ENCODE data around the gene LDB3. TPM values are rescaled to one million over a fixed set of nuclear protein-coding genes. Genes with fewer than 3 reads are reported as not detected.

The LDB3 gene
- total and polyA plus RNA-seq, 5 donors from 2014 or later, result not detected

DNA sequence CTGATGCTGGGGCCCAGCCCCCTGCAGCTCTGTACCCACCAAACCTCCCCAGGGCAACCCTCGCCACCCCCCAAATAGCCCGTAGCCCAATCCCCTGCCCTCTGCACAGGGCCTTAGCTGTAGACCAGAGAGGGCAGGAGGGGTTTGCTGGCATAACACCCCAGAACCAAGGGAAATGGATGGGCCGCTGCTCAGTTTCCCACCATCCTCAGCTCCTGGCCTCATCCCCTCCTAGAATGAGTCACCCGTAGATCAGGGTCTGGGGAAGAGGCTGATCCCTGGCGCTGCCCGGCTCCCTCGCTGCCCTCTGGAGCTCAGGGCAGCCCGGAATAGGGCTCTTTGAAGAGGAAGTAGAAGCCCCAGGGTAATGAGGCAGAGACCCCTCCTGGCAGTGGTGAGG is 31.2 kb downstream of the LDB3 start:
- no peaks in the 10 kb centered on the region for H3K27me3 Mint-ChIP-seq
- no peak overlapping the region for H3K27ac ChIP-seq (ENCODE audit: insufficient read depth, low read length, poor library complexity, severe bottlenecking)
- no peak overlapping the region for H3K27ac Mint-ChIP-seq
- H3K9me3 ChIP-seq (ENCODE audit: control insufficient read depth in 2 of 2, low read length in 2 of 2), result no peaks in the 10 kb centered on the region
- no peak overlapping the region for H3K4me3 Mint-ChIP-seq
- no peaks in the 10 kb centered on the region for H3K36me3 ChIP-seq (ENCODE audit: control insufficient read depth, insufficient read depth, low read length)
- ATAC-seq (ENCODE audit: low read depth in 2 of 2), result no peak
- no peak overlapping the region for H3K4me3 ChIP-seq (ENCODE audit: low read depth, low read length)
- H3K9me3 Mint-ChIP-seq, result no peaks in the 10 kb centered on the region
- DNase-seq, result no peak
- no peaks in the 10 kb centered on the region for H3K4me1 ChIP-seq (ENCODE audit: control insufficient read depth, insufficient read depth, low read length, poor library complexity, severe bottlenecking)
- H3K36me3 Mint-ChIP-seq, result no peaks in the 10 kb centered on the region
- no peaks in the 10 kb centered on the region for H3K27me3 ChIP-seq (ENCODE audit: control insufficient read depth, insufficient read depth, low read length)
- H3K4me1 Mint-ChIP-seq, result no peaks in the 10 kb centered on the region

DNA sequence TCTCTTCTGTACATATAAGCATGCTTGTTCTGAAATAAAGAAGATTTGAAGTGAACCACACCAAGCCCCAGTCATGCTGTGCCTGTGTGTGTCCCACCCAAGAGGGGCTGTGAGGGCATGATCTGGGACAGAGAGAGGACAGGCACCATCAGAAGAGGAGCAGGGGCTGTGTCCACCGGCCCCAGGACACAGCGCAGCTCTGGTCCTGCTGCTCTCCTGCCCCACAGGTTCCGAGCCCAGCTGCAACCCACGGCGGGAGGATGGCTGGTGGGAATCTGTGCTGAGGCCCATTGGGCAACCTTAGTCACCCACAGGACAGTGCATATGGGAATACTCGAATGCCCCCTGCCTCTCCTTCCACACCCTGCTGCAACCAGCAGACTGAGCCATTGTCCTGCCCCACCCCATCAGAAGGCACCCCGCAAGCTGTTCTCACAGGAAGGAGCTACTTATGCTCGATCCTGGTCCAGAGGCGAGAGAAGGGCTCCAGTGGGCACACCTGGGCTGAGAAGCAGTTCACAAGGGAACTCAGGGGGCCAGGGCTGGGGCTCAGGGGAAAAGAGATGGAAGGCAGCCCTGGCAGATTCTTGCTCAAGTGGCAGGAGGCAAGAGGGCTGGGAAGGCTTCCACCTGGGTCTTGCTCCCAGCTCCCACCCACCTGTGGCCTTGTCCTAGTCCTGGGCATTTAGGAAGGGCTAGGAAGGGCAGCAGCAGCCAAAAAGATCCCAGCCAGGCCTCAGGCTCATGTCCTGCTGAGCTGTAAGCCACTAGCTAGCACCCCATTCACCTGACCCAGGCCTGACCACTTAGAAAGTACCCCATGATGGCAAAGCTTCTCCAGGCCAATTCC is 31.9 kb downstream of the LDB3 start:
- no peaks in the 10 kb centered on the region for H3K36me3 ChIP-seq (ENCODE audit: control insufficient read depth, insufficient read depth, low read length)
- Mint-ChIP-seq H3K36me3 (no peaks in the 10 kb centered on the region), H3K4me1 (no peaks in the 10 kb centered on the region), H3K4me3 (no peak overlapping the region), H3K9me3 (no peaks in the 10 kb centered on the region), H3K27me3 (no peaks in the 10 kb centered on the region), H3K27ac (no peak overlapping the region)
- no peak overlapping the region for H3K27ac ChIP-seq (ENCODE audit: insufficient read depth, low read length, poor library complexity, severe bottlenecking)
- H3K9me3 ChIP-seq (ENCODE audit: control insufficient read depth in 2 of 2, low read length in 2 of 2), result no peaks in the 10 kb centered on the region
- H3K4me3 ChIP-seq (ENCODE audit: low read depth, low read length), result no peak overlapping the region
- DNase-seq (no peak), ATAC-seq (ENCODE audit: low read depth in 2 of 2) (no peak)
- H3K4me1 ChIP-seq (ENCODE audit: control insufficient read depth, insufficient read depth, low read length, poor library complexity, severe bottlenecking), result no peaks in the 10 kb centered on the region
- H3K27me3 ChIP-seq (ENCODE audit: control insufficient read depth, insufficient read depth, low read length), result no peaks in the 10 kb centered on the region

DNA sequence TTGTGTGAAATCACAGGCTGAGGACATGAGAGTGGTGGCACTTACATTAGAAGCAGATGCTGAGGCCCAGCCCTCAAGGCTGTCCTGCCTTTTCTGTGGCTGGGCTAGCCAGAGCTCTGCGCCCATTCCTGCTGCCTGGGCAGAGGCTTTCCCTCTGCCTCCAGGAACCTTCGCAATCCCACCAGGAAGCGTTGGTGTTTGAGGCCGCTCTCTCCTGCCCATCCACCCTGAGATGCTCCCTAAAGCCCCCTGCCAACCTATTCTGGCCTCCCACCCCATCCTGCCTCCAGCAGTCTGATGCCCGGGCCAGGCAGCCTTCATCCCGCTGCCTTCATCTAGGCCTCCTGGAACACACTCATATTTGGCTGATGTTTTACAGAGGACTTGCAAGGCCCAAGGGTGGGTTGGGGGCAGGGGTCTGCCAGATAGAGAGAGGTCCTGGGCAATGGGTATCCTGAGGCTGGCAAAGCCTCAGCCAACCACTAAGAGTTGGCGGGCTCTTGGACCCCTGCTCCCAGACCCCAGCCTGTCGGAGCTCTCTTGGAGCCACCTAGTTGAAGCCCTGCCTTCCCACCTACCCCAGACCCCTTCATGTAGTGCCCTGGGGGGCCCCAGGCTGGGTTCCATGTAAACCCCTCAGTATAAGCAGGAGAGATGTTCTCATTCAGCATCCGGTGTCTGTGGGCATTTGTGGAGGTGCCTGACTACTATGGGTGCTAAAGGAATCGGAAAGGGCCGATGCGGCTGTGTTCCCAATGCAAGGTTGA is 32.7 kb downstream of the LDB3 start:
- no peaks in the 10 kb centered on the region for H3K36me3 ChIP-seq (ENCODE audit: control insufficient read depth, insufficient read depth, low read length)
- no peak overlapping the region for H3K27ac ChIP-seq (ENCODE audit: insufficient read depth, low read length, poor library complexity, severe bottlenecking)
- Mint-ChIP-seq H3K27ac (peak overlapping the region in 1 of 3 donors; percentile 46), H3K4me3 (no peak overlapping the region), H3K4me1 (no peaks in the 10 kb centered on the region), H3K27me3 (no peaks in the 10 kb centered on the region), H3K9me3 (no peaks in the 10 kb centered on the region), H3K36me3 (no peaks in the 10 kb centered on the region)
- no peaks in the 10 kb centered on the region for H3K4me1 ChIP-seq (ENCODE audit: control insufficient read depth, insufficient read depth, low read length, poor library complexity, severe bottlenecking)
- DNase-seq (no peak), ATAC-seq (ENCODE audit: low read depth in 2 of 2) (no peak)
- no peaks in the 10 kb centered on the region for H3K9me3 ChIP-seq (ENCODE audit: control insufficient read depth in 2 of 2, low read length in 2 of 2)
- no peak overlapping the region for H3K4me3 ChIP-seq (ENCODE audit: low read depth, low read length)
- H3K27me3 ChIP-seq (ENCODE audit: control insufficient read depth, insufficient read depth, low read length), result no peaks in the 10 kb centered on the region

DNA sequence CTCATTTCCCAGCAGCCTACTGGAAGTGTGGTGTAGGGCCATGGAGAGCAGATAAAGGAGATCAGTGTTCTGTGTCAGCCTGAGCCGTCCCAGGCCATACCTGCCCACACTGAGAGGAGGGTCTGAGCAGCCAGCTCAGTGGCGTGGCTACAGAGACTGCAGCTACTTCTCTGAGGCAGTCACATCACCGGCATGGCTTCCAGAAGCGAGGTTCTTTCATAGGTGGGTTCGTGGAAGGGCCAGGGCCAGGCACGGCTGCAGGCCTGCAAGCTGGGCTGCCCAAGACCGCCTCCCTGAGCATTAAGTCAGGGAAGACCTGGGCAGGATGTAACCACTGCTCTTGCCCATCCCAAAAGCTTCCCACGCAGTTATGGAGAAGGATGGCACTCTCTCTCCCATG is 34.9 kb downstream of the LDB3 start:
- Histone ChIP-seq H3K4me3 (ENCODE audit: low read depth, low read length) (no peak overlapping the region), H3K36me3 (ENCODE audit: control insufficient read depth, insufficient read depth, low read length) (no peaks in the 10 kb centered on the region), H3K27me3 (ENCODE audit: control insufficient read depth, insufficient read depth, low read length) (no peaks in the 10 kb centered on the region), H3K9me3 (ENCODE audit: control insufficient read depth in 2 of 2, low read length in 2 of 2) (no peaks in the 10 kb centered on the region), H3K27ac (ENCODE audit: insufficient read depth, low read length, poor library complexity, severe bottlenecking) (no peak overlapping the region), H3K4me1 (ENCODE audit: control insufficient read depth, insufficient read depth, low read length, poor library complexity, severe bottlenecking) (no peaks in the 10 kb centered on the region)
- Mint-ChIP-seq H3K4me1 (peaks cover 0 to 2% (median 0%) of the 10 kb centered on the region in 4 donors), H3K4me3 (no peak overlapping the region), H3K27me3 (no peaks in the 10 kb centered on the region), H3K36me3 (no peaks in the 10 kb centered on the region), H3K9me3 (no peaks in the 10 kb centered on the region), H3K27ac (no peak overlapping the region)
- DNase-seq (no peak), ATAC-seq (ENCODE audit: low read depth in 2 of 2) (no peak)

DNA sequence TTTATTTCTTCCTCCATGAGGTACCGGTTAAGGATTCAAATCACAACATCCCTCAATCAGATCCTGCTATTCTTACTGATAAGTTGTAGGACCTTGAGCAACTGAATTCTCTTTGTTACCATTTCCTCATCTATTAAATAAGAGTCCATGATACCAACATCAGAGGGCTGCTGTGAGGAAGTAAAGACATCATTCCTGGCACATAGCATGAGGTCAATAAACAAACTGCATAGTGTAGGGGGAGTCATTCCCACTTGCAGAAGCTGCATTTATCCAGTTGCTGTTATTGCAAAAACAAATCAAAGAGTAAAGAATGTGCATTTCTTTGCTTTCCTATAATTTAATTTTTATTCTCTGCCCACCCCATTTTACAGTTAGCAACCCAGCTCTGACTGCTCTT is 36.8 kb downstream of the LDB3 start:
- Mint-ChIP-seq H3K27ac (no peak overlapping the region), H3K9me3 (no peaks in the 10 kb centered on the region), H3K4me1 (peaks cover 0 to 9% (median under 1%) of the 10 kb centered on the region in 4 donors), H3K4me3 (no peak overlapping the region), H3K36me3 (no peaks in the 10 kb centered on the region), H3K27me3 (no peaks in the 10 kb centered on the region)
- Histone ChIP-seq H3K4me1 (ENCODE audit: control insufficient read depth, insufficient read depth, low read length, poor library complexity, severe bottlenecking) (no peaks in the 10 kb centered on the region), H3K27ac (ENCODE audit: insufficient read depth, low read length, poor library complexity, severe bottlenecking) (no peak overlapping the region), H3K4me3 (ENCODE audit: low read depth, low read length) (no peak overlapping the region), H3K27me3 (ENCODE audit: control insufficient read depth, insufficient read depth, low read length) (no peaks in the 10 kb centered on the region), H3K36me3 (ENCODE audit: control insufficient read depth, insufficient read depth, low read length) (no peaks in the 10 kb centered on the region), H3K9me3 (ENCODE audit: control insufficient read depth in 2 of 2, low read length in 2 of 2) (no peaks in the 10 kb centered on the region)
- no peak for DNase-seq
- ATAC-seq (ENCODE audit: low read depth in 2 of 2), result no peak

DNA sequence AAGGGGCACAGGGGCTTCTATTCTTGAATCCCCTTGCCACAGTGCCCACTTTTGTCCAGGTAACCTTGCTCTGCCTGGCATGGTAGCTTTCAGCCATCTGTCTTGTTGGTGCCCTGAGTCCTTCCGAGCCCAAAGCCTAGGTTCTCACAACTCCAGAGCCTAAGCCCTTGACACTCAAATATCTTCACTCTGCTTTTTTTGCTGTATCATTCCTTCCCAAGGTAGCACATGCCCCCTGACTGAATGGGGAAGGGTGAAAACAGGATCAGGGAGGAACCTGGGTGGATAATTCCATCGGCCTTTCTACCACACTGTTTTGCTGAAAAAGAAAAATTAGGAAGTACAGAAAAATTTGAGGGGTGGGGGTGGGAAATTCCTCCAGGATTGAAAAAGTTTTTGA is 37.6 kb downstream of the LDB3 start:
- H3K4me1 Mint-ChIP-seq, result peaks cover 0 to 17% (median 3%) of the 10 kb centered on the region in 4 donors
- H3K9me3 Mint-ChIP-seq, result no peaks in the 10 kb centered on the region
- Histone ChIP-seq H3K27ac (ENCODE audit: insufficient read depth, low read length, poor library complexity, severe bottlenecking) (no peak overlapping the region), H3K9me3 (ENCODE audit: control insufficient read depth in 2 of 2, low read length in 2 of 2) (no peaks in the 10 kb centered on the region), H3K4me1 (ENCODE audit: control insufficient read depth, insufficient read depth, low read length, poor library complexity, severe bottlenecking) (no peaks in the 10 kb centered on the region), H3K36me3 (ENCODE audit: control insufficient read depth, insufficient read depth, low read length) (no peaks in the 10 kb centered on the region), H3K27me3 (ENCODE audit: control insufficient read depth, insufficient read depth, low read length) (no peaks in the 10 kb centered on the region), H3K4me3 (ENCODE audit: low read depth, low read length) (no peak overlapping the region)
- no peaks in the 10 kb centered on the region for H3K36me3 Mint-ChIP-seq
- DNase-seq, result no peak
- no peak overlapping the region for H3K27ac Mint-ChIP-seq
- ATAC-seq (ENCODE audit: low read depth in 2 of 2), result no peak
- no peaks in the 10 kb centered on the region for H3K27me3 Mint-ChIP-seq
- H3K4me3 Mint-ChIP-seq, result no peak overlapping the region

DNA sequence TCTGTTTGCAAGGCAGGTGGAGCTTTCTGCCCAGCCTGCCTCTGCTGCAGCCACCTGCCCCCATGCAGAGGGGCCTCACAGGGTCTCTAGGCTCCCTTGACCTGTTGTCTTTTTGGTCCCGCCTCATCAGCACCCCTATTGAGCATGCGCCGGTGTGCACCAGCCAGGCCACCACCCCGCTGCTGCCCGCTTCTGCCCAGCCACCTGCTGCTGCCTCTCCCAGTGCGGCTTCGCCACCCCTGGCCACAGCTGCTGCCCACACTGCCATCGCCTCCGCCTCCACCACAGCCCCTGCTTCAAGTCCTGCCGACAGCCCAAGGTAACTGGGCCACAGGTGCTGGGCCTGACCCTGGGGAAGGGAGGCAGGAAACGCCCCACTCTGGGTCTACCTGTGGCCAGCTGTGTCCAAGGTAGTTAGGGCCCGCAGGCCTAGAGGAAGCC is 38.1 kb downstream of the LDB3 start:
- H3K4me1 ChIP-seq (ENCODE audit: control insufficient read depth, insufficient read depth, low read length, poor library complexity, severe bottlenecking), result no peaks in the 10 kb centered on the region
- no peak overlapping the region for H3K27ac ChIP-seq (ENCODE audit: insufficient read depth, low read length, poor library complexity, severe bottlenecking)
- ATAC-seq (ENCODE audit: low read depth in 2 of 2) (no peak), DNase-seq (no peak)
- H3K36me3 Mint-ChIP-seq, result no peaks in the 10 kb centered on the region
- H3K4me3 ChIP-seq (ENCODE audit: low read depth, low read length), result no peak overlapping the region
- peaks cover 0 to 19% (median 4%) of the 10 kb centered on the region in 4 donors for H3K4me1 Mint-ChIP-seq
- peak overlapping the region in 1 of 4 donors; percentile 73 for H3K4me3 Mint-ChIP-seq
- H3K9me3 Mint-ChIP-seq, result no peaks in the 10 kb centered on the region
- no peaks in the 10 kb centered on the region for H3K27me3 Mint-ChIP-seq
- no peaks in the 10 kb centered on the region for H3K9me3 ChIP-seq (ENCODE audit: control insufficient read depth in 2 of 2, low read length in 2 of 2)
- H3K36me3 ChIP-seq (ENCODE audit: control insufficient read depth, insufficient read depth, low read length), result no peaks in the 10 kb centered on the region
- H3K27ac Mint-ChIP-seq, result no peak overlapping the region
- H3K27me3 ChIP-seq (ENCODE audit: control insufficient read depth, insufficient read depth, low read length), result no peaks in the 10 kb centered on the region
